SIG-M5 treated with dmso at 0.1 percent for 504 hours (cell line): ENCODE data around the gene LTA4H.
"Not testable (repeated sequence)": the region's sequence is repeated elsewhere in the genome, so short reads cannot be mapped to it uniquely, and the experiment has no call there.

Source experiments
- DNase-seq: peaks from one replicate; lab custom pipeline; 2025; ENCODE audit not compliant: unreplicated experiment; lab: John Stamatoyannopoulos, UW

The LTA4H gene

GRCh38 chr12:95993907-95994306, 41.5 kb downstream of the LTA4H start:
- no peak for DNase-seq

GRCh38 chr12:95990136-95990535, 45.3 kb downstream of the LTA4H start:
- no peak for DNase-seq

GRCh38 chr12:95989504-95990123, 45.8 kb downstream of the LTA4H start:
- DNase-seq = no peak

- no peak for DNase-seq
Observed at GRCh38 chr12:95988506-95989275, 46.7 kb downstream of the LTA4H start.

DNA sequence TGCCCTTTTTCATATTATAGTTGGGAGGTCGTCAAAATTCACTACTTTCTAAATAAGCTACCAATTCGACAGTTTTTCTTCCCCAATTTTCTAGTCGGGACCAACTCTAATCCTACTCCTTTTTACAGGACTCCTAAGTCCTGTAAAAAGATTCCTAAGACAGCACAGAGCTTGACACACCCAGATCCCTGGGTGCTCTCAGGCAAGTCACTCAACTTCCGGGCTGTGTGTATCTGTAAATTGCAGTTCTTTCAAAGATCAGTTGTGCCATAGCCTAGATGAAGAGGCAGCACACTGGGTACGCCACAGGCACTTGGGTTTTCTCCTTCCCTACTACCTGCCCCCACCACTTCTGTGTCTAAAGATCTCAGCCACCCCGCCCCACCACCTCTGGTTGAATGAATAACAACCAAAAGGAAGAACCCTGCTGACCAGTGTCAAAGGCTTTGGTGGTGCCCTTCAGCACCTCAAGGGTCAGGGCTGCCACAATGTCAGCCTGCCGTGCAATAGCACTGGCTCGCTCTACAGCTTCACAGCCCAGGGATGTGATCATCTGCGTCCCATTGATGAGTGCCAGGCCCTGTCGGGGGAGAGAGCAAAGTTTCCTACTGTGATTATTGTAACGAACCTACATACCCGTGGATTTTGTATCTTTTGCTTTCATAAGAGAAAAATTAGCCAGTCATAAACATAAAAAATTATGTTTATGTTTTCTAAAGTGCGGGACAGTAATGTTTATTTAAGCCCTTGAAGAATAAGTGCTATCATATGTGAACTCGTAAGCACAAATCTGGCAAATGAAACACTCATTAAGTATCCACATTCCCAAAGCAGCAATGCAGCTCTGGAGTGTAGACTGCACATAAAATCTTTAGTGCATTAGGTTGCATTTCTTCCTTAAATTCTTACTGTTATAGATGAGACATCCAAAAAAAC, 48.5 kb downstream of the LTA4H start:
- DNase-seq = no peak

DNA sequence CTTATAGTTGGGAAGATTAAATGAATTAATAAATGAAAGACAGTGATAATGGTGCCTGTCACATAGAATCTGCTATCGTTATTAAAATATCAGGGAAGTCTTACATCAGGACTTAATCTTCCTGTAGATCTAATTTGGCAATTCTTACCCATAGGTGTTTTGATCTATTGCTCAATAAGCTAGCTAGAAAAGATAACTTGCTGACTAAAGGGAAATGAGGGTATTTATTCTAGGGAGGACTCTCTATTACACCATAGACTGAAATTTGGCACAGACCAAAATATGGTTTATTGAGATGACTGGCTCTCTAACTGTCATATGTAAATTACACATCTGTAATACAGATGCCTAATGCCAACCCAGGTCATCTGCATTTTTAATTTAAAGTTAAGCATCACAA, 50.7 kb downstream of the LTA4H start:
- no peak for DNase-seq

DNA sequence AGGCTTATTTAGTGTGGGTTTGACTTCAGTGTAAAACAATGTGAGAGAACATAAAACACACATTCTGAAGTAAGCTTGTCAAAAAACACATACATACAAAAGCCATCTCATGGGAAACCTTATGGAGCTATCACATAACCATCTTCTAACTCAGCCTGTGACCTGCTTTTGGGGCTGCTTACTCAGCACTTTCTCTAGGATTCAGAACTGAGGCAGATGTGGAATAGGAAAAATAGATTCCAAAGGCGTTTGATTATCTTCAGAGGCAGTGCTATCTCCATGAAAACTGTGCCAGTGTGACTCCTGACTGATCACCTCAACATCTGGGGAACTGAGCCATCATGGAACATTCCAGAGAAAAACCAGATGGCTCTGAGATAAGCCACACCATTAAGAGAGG, 52.8 kb downstream of the LTA4H start:
- DNase-seq = no peak

DNA sequence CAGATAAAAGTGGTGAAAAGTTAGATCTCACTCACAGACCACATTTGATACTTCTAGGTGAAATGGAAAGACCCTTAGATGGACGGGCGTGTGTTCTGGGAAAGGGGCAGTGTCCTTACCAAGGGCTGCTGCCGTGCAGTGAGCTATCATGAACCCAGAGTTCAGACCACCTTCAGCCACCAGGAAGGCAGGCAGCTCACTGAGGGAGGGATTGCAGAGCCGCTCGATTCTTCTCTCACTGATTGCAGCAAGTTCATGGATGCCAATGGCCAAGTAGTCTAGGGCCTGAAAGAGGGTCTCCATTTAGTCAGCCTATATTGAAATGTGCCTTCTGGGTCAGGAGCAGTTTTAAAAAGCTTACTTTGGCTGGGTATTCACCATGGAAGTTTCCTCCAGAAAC, 55.0 kb downstream of the LTA4H start:
- no peak for DNase-seq

DNA sequence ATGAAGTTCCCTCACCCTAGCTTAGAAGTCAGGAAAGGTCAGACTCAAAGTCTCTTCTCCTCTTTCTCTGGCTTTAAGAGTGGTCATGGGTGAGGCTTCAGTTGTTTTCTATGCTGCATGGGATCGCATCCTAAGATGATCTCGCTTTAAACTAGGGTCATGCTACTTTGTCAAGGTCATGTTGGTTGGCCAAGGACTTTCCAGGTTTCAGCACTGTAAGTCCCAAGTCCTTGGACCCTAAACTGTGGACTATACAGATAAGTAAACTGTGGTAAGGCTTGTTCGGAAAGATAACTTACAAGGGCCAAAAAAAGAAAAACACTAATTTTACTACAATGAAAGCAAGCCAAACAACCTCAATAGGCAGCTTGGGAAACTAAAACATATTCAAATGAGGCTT, 56.6 kb downstream of the LTA4H start:
- no peak for DNase-seq

GRCh38 chr12:95978351-95978750, 57.0 kb downstream of the LTA4H start:
- no peak for DNase-seq

DNA sequence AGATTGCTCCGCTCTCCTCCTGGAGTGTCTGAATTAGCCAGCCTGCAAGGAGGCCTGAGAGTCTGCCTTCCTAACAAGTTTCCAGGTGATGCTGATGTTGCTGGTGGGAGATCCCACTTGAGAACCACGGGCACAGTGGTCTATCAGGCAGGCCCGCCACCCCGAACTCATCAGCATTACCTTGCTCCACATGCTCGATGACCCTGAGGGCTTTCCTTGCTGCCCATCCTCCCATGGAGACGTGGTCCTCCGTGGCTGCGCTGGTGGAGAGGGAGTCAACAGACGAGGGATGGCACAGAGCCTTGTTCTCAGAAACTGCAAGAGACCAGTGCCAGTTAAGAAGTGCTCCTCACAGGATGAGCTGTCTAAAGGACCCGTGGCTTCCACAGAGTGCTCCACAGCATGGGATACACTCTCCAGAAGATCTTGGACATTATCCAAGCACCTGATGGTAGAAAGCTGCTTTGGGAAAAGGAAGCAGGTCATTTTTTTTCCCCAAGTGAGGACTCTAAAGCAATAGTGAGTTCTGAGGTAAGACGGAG, 57.6 kb downstream of the LTA4H start:
- no peak for DNase-seq

- no peak for DNase-seq
Observed at GRCh38 chr12:95976416-95976832, 59.0 kb downstream of the LTA4H start.

- DNase-seq = no peak
Observed at GRCh38 chr12:95975491-95975890, 59.9 kb downstream of the LTA4H start.

DNA sequence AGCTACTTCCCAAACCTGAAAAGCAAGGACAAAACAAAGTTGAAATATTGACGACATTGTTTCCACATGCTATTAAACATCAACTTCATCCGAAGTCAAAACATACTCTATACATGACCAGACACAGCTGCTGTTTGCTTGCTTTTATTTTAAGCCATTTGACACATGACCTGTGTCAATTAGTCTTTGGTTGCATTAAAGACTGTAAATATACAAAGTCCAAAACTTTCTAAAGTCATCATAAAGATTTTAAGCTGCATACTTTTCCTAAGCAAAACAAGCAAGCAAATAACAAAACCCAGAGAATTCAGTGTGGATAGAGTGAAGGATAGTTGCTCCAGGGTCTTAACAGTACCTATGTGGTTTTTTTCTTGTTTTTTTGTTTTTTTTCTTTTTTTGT, 61.0 kb downstream of the LTA4H start:
- DNase-seq = no peak

- no peak for DNase-seq
Observed at GRCh38 chr12:95972832-95973456, 62.4 kb downstream of the LTA4H start.

DNA sequence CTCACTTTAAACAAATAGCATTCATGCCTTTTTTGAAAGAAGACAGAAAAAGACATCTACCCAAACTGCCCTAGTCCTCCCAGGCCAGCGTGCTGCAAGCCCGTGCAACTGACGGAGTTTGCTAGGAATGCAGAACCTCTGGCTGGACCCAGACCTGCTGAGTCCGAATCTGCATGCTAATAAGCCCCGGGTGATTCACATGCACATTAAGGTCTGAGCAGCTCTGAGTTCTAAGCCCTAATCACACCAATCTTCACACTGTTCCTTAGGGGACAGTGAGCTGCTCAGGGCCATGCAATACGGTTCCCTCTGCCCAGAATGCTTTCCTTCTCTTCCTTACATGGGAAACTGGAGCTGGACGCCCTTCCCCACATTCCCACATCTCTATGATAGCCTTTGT, 64.5 kb downstream of the LTA4H start:
- no peak for DNase-seq

DNA sequence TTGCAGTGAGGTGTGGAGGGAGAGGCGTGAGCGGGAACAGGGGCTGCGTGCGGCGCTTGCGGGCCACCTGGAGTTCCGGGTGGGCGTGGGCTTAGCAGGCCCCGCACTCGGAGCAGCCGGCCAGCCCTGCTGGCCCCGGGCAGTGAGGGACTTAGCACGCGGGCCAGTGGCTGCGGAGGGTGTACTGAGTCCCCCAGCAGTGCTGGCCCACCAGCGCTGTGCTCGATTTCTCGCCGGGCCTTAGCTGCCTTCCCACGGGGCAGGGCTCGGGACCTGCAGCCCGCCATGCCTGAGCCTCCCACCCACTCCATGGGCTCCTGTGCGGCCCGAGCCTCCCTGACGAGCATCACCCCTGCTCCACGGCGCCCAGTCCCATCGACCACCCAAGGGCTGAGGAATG, 66.3 kb downstream of the LTA4H start:
- DNase-seq = not testable (repeated sequence)

DNA sequence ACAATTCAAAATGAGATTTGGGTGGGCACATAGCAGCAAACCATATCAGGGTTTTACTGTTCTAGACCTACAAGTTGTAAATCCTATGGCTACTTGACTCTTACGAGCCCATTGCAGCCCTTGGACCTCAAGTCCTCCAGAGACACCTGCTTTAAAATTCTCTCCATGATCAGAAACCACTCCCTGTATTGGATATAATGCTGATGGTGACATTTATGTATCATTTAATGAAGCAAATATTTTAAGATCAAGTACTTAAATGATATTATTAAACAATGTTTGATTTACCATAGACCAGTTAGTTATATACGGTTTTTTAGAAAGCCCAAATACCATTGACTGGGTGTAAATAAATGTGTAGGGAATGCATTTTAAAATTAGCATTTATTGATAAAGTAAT, 68.1 kb downstream of the LTA4H start:
- no peak for DNase-seq

- no peak for DNase-seq
Observed at GRCh38 chr12:95966287-95966870, 69.0 kb downstream of the LTA4H start.

GRCh38 chr12:95963096-95963495, 72.3 kb downstream of the LTA4H start:
- DNase-seq = peak; percentile 35

- no peak for DNase-seq
Observed at GRCh38 chr12:95962222-95962621, 73.2 kb downstream of the LTA4H start.
